Muscle of arm (tissue), 12 donors: ENCODE measurements around the gene ABLIM3. TPM values are rescaled to one million over a fixed set of nuclear protein-coding genes. Genes with fewer than 3 reads are reported as not detected.

ENCODE experiments used
- DNase-seq: peaks from one replicate; pipeline ENCODE4 v3.0.0-alpha.2; 2013
- polyA plus RNA-seq, 12 donors: library from polyadenylated mRNA; unstranded; fragments of 120-200 nt; gene quantifications; one replicate each; pipeline ENCODE4 v1.2.1, GENCODE V29; 2013; ENCODE audit not compliant: insufficient read length in 12 of 12

Gene ABLIM3
- polyA plus RNA-seq, 12 donors, result 70.7 to 148 (median 91.1) TPM; not detected in 1

- no peak for DNase-seq
Observed at GRCh38 chr5:149154650-149155049, 13.4 kb downstream of the ABLIM3 start.

- DNase-seq, result no peak
Observed at GRCh38 chr5:149156435-149157083, 15.3 kb downstream of the ABLIM3 start.

GRCh38 chr5:149157330-149157729 is 16.0 kb downstream of the ABLIM3 start:
- no peak for DNase-seq

GRCh38 chr5:149160291-149160787 is 19.0 kb downstream of the ABLIM3 start:
- no peak for DNase-seq

GRCh38 chr5:149161026-149161687 is 19.9 kb downstream of the ABLIM3 start:
- DNase-seq, result no peak

- DNase-seq, result no peak
Observed at GRCh38 chr5:149161850-149162249, 20.6 kb downstream of the ABLIM3 start.

- no peak for DNase-seq
Observed at GRCh38 chr5:149162401-149163084, 21.2 kb downstream of the ABLIM3 start.

GRCh38 chr5:149164731-149165130 is 23.4 kb downstream of the ABLIM3 start:
- no peak for DNase-seq

- no peak for DNase-seq
Observed at GRCh38 chr5:149166128-149166527, 24.8 kb downstream of the ABLIM3 start.

GRCh38 chr5:149166591-149167100 is 25.4 kb downstream of the ABLIM3 start:
- no peak for DNase-seq

- DNase-seq, result no peak
Observed at GRCh38 chr5:149168276-149168906, 27.1 kb downstream of the ABLIM3 start.

GRCh38 chr5:149170299-149170698 is 29.0 kb downstream of the ABLIM3 start:
- DNase-seq, result no peak

GRCh38 chr5:149172261-149172660 is 31.0 kb downstream of the ABLIM3 start:
- no peak for DNase-seq

- no peak for DNase-seq
Observed at GRCh38 chr5:149172709-149173505, 31.6 kb downstream of the ABLIM3 start.

GRCh38 chr5:149174847-149175234 is 33.5 kb downstream of the ABLIM3 start:
- no peak for DNase-seq

GRCh38 chr5:149175346-149176105 is 34.2 kb downstream of the ABLIM3 start:
- no peak for DNase-seq

GRCh38 chr5:149177339-149177843 is 36.1 kb downstream of the ABLIM3 start:
- DNase-seq, result no peak

GRCh38 chr5:149177911-149178565 is 36.7 kb downstream of the ABLIM3 start:
- DNase-seq, result no peak

GRCh38 chr5:149181732-149182131 is 40.4 kb downstream of the ABLIM3 start:
- DNase-seq, result no peak

- no peak for DNase-seq
Observed at GRCh38 chr5:149182241-149182640, 40.9 kb downstream of the ABLIM3 start.
